Pancreas (tissue), 10 donors: ENCODE data around the gene PCGF1. TPM values are rescaled to one million over a fixed set of nuclear protein-coding genes. Genes with fewer than 3 reads are reported as not detected.

Experiments
- ATAC-seq, 4 donors: fragments of 200-7000 bp; cut with Tn5 transposase; one replicate each; pipeline versions ENCODE4 v1.8.0 to v1.9.1; 2020; ENCODE audit warnings: mild to moderate bottlenecking in 4 of 4, moderate library complexity in 4 of 4
- DNase-seq, 6 donors: peaks; one replicate each; pipeline ENCODE4 v3.0.0-alpha.2; 2020
- FAIRE-seq: peaks from 2 replicates; lab custom pipeline; 2012; peaks lifted over from hg19 to GRCh38; lab: Jason Lieb, UNC
- H3K27ac ChIP-seq, 4 donors: fragments of 200-600 bp; sonication (generic); 1 replicate in 3 of 4; 2 replicates in 1 of 4; pipeline versions ENCODE4 v1.5.0 to v1.8.0; 2020
- H3K27me3 ChIP-seq, 4 donors: fragments of 200-600 bp; one replicate each; pipeline ENCODE4 v1.8.0; 2021
- H3K36me3 ChIP-seq, 3 donors: fragments of 200-600 bp; sonication (generic) in 1 of 3; one replicate each; pipeline versions ENCODE4 v1.5.0 to v1.8.0; 2020 to 2021
- H3K4me1 ChIP-seq, 3 donors: fragments of 200-600 bp; one replicate each; pipeline ENCODE4 v1.8.0; 2021
- H3K4me3 ChIP-seq, 4 donors: fragments of 200-600 bp; sonication (generic) in 2 of 4; one replicate each; pipeline versions ENCODE4 v1.5.0 to v1.8.0; 2020 to 2021
- H3K9me3 ChIP-seq, 4 donors: fragments of 200-600 bp; one replicate each; pipeline ENCODE4 v1.8.0; 2021
- WGBS, 2 donors: extraction: QIAGEN DNeasy Blood & Tissue Kit; methylation state at CpG; one replicate each; pipeline ENCODE4 v1.1.7; 2013; 5-methylcytosine and 5-hydroxymethylcytosine counted together
- intact Hi-C, 3 donors: fragments of 100-400 bp; cut with DNase I; formaldehyde crosslinking; loops; one replicate each; pipeline versions ENCODE4 v1.11.1 to v1.14.2; 2022
- polyA plus RNA-seq, 2 donors: library from polyadenylated mRNA; stranded (reverse); fragments of 200-250 nt; gene quantifications; one replicate each; pipeline ENCODE4 v1.2.3, GENCODE V29; 2013
- total RNA-seq, 6 donors: library from RNA; stranded (reverse); fragmentation: NEBNext Ultra II Directional in 4 of 6; extraction: Animal tissue kit (Norgen Biotek cat#: 25700) in 4 of 6; gene quantifications; one replicate each; pipeline versions ENCODE4 v1.2.1 to v1.2.4, GENCODE V29; 2021 to 2023
- TF ChIP-seq, protein P1 (sequence below), 4 donors: fragments of 200-600 bp; sonication (generic) in 3 of 4; IDR thresholded peaks; one replicate each; pipeline versions ENCODE4 v1.5.0 to v1.8.0; 2021; ENCODE audit warnings: antibody characterized with exemption in 4 of 4
- donor health status: healthy with polysubstance abuse.
- donor health status: DM: no; HTN: no; CAD: no; lungs with moderate emphysema.
- donor health status: DM: no; HTN: no; CAD: no.
- donor health status: control.
- donor health status: control.
- donor health status: Bipolar disorder and iron deficiency.
- donor health status: DM: yes; HTN: yes; CAD: no.
- donor health status: DM: no; HTN: no; CAD: no.
- donor health status: DM: no; HTN: no; CAD: no.
- donor health status: DM: yes; HTN: yes; CAD: no.

PCGF1 gene
- total and polyA plus RNA-seq, 8 donors = 8.8 to 16.4 (median 12.4) TPM

- no peak for FAIRE-seq
Measured at GRCh38 chr2:74525717-74526648, 18.5 kb upstream of the PCGF1 start, which contains the start of gene DQX1. DQX1 (minus strand) TSS chr2:74526231; CDS start chr2:74525729, 502 bp downstream.

DNA sequence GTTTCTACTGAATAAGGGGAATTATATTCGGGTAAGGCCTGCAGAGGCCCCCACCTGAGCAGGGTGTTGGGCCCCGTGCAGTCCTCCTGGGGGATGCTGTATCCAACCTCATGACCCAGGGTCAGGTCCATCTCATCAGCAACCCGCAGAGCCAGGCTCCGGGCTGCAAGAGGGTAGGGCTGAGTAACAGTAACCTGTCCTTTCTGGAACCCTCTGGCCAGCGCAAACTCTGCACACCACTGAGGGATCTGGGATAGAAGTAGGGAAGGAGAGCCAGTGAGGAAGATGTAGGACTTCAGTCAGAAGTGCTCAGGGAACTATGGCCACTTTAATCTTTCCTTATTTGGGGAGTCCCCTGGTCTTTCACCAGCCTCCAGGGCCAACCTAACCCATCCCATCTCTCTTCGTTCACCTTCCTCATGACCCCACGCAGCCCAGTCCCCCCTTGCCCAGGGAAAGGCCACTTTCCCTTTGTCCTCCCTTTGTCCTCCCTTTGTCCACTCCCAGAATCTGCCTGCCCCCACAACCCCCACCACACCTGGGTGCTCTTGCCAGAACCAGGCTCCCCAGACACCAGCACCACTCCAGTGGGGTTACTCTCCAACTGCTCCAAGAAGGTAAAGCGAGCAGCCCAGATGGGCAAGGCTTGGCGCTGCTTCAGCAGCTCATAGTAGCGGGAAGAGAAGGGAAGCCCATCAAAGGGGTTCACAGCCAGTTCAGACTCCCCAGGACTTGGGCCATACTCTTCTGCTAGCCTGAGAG, 17.6 kb upstream of the PCGF1 start:
- Histone ChIP-seq H3K27ac (no peak overlapping the region), H3K4me1 (peaks cover 7 to 11% (median 7%) of the 10 kb centered on the region in 3 donors), H3K9me3 (no peaks in the 10 kb centered on the region), H3K27me3 (peaks cover 0 to 9% (median under 1%) of the 10 kb centered on the region in 4 donors), H3K4me3 (no peak overlapping the region), H3K36me3 (peaks cover 0 to 13% (median 0%) of the 10 kb centered on the region in 3 donors)
- TF ChIP-seq, protein P1, sequence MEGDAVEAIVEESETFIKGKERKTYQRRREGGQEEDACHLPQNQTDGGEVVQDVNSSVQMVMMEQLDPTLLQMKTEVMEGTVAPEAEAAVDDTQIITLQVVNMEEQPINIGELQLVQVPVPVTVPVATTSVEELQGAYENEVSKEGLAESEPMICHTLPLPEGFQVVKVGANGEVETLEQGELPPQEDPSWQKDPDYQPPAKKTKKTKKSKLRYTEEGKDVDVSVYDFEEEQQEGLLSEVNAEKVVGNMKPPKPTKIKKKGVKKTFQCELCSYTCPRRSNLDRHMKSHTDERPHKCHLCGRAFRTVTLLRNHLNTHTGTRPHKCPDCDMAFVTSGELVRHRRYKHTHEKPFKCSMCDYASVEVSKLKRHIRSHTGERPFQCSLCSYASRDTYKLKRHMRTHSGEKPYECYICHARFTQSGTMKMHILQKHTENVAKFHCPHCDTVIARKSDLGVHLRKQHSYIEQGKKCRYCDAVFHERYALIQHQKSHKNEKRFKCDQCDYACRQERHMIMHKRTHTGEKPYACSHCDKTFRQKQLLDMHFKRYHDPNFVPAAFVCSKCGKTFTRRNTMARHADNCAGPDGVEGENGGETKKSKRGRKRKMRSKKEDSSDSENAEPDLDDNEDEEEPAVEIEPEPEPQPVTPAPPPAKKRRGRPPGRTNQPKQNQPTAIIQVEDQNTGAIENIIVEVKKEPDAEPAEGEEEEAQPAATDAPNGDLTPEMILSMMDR (IDR thresholded peaks at IDR 0.05) = no peak
- WGBS, 2 donors = 88 to 90% methylated on average over 10 of the region's 10 CpGs
- DNase-seq (peak in 1 of 6 donors; percentile 35), FAIRE-seq (no peak), ATAC-seq (no peak)
- intact Hi-C loops = no loop called here

More at GRCh38 chr2:74525717-74526648, 18.5 kb upstream of the PCGF1 start, which contains the start of gene DQX1:
- H3K27ac ChIP-seq = no peak within 1 kb of the TSS
- H3K4me3 ChIP-seq = no peak within 1 kb of the TSS
- peak in 1 of 6 donors; percentile 8 for DNase-seq
- H3K9me3 ChIP-seq = no peaks in the 10 kb centered on the region
- H3K4me1 ChIP-seq = peaks cover 7 to 15% (median 11%) of the 10 kb centered on the region in 3 donors
- H3K27me3 ChIP-seq = peaks cover 0 to 1% (median 0%) of the 10 kb centered on the region in 4 donors
- peaks cover 0 to 13% (median 0%) of the 10 kb centered on the region in 3 donors for H3K36me3 ChIP-seq
- intact Hi-C loops = no loop called here
- WGBS, 2 donors = 92 to 94% methylated on average over 11 of the region's 11 CpGs
- TF ChIP-seq, protein P1 (IDR thresholded peaks at IDR 0.05) = no peak
- ATAC-seq = no peak

- ATAC-seq (no peak), FAIRE-seq (no peak), DNase-seq (peak in 1 of 6 donors; percentile 40)
- peaks cover 7 to 11% (median 7%) of the 10 kb centered on the region in 3 donors for H3K4me1 ChIP-seq
- no peaks in the 10 kb centered on the region for H3K9me3 ChIP-seq
- TF ChIP-seq, protein P1 (IDR thresholded peaks at IDR 0.05) = no peak
- intact Hi-C loops = no loop called here
- no peak overlapping the region for H3K27ac ChIP-seq
- H3K4me3 ChIP-seq = no peak overlapping the region
- peaks cover 0 to 21% (median 3%) of the 10 kb centered on the region in 4 donors for H3K27me3 ChIP-seq
- H3K36me3 ChIP-seq = peaks cover 0 to 13% (median 0%) of the 10 kb centered on the region in 3 donors
- 63 to 78% methylated on average over 9 of the region's 9 CpGs for WGBS, 2 donors
Measured at GRCh38 chr2:74524005-74524404, 16.5 kb upstream of the PCGF1 start.

GRCh38 chr2:74522516-74522915, 15.0 kb upstream of the PCGF1 start:
- intact Hi-C loops = no loop called here
- TF ChIP-seq, protein P1 (IDR thresholded peaks at IDR 0.05) = no peak
- Histone ChIP-seq H3K4me1 (no peaks in the 10 kb centered on the region), H3K27ac (no peak overlapping the region), H3K36me3 (peaks cover 0 to 12% (median 0%) of the 10 kb centered on the region in 3 donors), H3K4me3 (no peak overlapping the region), H3K9me3 (no peaks in the 10 kb centered on the region), H3K27me3 (peaks cover 0 to 32% (median 3%) of the 10 kb centered on the region in 4 donors)
- 54 to 74% methylated on average over 3 of the region's 3 CpGs for WGBS, 2 donors
- no peak for ATAC-seq
- DNase-seq = peak in 1 of 6 donors; percentile 11
- no peak for FAIRE-seq
